GM10266 (cell line): ENCODE data around the gene KRTAP10-11.
"Not testable (repeated sequence)": the region's sequence is repeated elsewhere in the genome, so short reads cannot be mapped to it uniquely, and the experiment has no call there.

ENCODE experiments used
- DNase-seq: peaks from one replicate; pipeline ENCODE4 v3.0.0; 2012; ENCODE audit errors: extremely low spot score
- TF ChIP-seq, protein P1 (sequence below): IDR thresholded peaks from 2 replicates; pipeline ENCODE4 v1.5.1; 2012; ENCODE audit warnings: mild to moderate bottlenecking, low read depth; ENCODE audit not compliant: control insufficient read depth, insufficient read depth; ENCODE audit errors: missing control alignments

KRTAP10-11 gene

DNA sequence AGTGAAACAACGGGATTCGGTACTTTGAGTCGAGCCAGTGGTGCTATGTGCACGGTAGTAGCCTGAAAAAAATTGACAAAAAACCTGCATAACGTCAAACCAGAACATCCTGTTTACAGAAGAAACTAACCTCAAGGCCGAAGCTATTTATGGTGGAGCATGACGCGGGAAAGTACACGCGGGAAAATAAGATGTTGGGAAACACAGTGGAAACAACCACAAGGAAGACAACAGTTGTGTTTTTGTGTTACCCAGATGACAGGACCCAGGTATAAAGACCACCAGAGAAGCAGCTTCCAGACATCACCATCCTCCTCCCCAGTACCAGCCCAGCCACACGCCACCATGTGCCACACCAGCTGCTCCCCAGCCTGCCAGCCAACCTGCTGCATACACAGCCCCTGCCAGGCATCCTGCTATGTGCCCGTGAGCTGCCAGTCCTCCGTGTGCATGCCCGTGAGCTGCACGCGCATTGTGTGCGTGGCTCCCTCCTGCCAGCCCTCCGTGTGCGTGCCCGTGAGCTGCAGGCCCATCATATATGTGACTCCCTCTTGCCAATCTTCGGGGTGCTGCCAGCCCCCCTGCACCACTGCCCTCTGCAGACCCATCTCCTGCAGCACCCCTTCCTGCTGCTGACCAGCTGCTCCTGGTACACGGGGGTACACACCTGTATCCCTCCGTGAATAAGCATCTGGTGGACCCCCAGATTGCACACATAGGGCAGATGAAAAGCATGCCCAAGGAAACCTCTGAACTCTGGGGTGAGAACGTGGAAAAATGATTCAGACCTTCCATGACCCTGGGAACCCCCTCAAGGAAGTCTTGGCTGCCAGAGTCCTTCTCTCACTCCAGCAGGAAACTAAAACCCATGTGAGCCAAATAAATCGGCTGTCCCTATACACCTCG, 11.7 kb downstream of the KRTAP10-11 start, which contains the start of gene KRTAP12-3:
KRTAP12-3 (plus strand) TSS at position 298 of the 906 bp plus-strand sequence; CDS start at position 346, 48 bp downstream.
- TF ChIP-seq, protein P1, sequence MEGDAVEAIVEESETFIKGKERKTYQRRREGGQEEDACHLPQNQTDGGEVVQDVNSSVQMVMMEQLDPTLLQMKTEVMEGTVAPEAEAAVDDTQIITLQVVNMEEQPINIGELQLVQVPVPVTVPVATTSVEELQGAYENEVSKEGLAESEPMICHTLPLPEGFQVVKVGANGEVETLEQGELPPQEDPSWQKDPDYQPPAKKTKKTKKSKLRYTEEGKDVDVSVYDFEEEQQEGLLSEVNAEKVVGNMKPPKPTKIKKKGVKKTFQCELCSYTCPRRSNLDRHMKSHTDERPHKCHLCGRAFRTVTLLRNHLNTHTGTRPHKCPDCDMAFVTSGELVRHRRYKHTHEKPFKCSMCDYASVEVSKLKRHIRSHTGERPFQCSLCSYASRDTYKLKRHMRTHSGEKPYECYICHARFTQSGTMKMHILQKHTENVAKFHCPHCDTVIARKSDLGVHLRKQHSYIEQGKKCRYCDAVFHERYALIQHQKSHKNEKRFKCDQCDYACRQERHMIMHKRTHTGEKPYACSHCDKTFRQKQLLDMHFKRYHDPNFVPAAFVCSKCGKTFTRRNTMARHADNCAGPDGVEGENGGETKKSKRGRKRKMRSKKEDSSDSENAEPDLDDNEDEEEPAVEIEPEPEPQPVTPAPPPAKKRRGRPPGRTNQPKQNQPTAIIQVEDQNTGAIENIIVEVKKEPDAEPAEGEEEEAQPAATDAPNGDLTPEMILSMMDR = no peak
- DNase-seq = no peak

DNA sequence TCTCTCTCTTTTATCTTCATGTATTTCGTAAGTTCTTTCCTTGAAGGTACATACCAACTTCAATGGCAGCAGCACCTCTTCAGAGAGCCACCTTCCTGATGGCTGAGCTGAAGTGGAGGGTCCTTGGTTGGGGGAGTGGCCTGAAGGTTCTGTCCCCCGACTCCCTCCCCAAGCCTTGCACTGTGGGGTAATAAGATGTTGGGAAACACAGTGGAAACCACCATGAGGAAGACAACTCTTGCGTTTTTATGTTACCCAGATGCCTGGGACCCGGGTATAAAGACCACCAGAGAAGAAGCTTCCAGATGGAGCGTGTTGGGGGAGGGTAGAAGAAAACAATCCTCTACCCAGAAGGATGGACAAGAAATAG, 12.3 kb downstream of the KRTAP10-11 start:
- DNase-seq = no peak
- TF ChIP-seq, protein P1 = no peak

DNA sequence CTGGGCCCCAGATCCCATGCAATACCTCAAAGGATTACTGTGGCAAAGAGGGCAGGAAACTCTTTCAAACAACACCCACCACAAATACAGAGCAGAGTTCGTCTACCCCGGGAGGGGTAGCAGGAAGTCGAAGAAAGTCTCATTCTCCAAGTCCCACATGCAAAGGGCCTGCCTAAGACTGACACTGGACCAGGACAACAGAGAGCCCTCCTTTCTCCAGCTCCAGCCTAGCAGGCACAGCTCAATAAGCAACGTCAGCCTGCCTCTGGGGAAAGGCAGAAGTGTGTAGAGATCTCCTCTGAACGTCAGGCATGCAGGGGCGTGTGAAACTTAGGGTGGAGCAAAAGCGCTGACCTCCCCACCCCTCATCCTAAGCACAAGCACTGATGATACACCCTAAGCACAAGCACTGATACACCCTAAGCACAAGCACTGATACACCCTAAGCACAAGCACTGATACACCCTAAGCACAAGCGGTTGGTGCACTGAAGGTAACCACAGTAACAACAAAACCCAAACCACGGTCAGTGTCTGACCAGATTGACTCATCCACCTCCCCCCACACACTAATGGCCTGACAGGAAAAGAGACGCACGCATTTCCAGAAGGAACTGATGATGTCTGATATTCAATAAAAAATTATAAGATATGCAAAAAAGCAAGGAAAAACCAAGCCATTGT, 12.8 kb downstream of the KRTAP10-11 start:
- TF ChIP-seq, protein P1 = no peak
- no peak for DNase-seq

DNA sequence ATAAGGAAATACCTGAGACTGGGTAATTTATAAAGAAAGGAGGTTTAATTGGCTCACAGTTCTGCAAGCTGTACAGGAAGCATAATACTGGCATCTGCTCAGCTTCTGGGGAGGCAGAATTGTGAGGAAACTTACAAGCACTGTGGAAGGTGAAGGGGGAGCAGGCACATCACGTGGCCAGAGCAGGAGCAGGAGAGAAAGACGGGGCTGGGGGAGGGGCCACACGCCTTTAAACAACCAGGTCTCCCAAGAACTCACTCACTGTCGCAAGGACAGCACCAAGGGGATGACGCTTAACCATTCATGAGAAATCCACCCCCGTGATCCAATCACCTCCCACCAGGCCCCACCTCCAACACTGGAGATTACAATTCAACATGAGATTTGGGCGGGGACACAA, 15.4 kb downstream of the KRTAP10-11 start:
- DNase-seq = not testable (repeated sequence)

DNA sequence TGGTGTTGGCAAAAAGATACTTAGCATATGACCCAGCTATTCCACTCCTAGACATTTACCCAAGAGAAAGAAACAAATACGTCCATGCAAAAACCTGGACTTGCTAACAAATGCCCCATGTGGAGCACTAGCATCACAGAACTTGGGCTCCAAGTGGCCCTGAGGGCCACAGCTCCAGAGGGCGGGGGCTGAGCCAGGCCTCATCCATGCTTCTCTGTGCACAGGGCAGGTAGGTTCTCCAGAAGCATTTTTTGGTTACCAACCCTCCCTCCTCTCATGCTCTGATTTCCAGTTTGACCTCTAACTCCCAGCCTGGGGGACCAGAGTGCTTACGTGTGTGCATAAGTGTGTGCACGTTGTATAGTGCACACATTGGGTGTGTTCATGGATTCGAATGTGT, 18.5 kb downstream of the KRTAP10-11 start:
- DNase-seq = no peak
- TF ChIP-seq, protein P1 = no peak

DNA sequence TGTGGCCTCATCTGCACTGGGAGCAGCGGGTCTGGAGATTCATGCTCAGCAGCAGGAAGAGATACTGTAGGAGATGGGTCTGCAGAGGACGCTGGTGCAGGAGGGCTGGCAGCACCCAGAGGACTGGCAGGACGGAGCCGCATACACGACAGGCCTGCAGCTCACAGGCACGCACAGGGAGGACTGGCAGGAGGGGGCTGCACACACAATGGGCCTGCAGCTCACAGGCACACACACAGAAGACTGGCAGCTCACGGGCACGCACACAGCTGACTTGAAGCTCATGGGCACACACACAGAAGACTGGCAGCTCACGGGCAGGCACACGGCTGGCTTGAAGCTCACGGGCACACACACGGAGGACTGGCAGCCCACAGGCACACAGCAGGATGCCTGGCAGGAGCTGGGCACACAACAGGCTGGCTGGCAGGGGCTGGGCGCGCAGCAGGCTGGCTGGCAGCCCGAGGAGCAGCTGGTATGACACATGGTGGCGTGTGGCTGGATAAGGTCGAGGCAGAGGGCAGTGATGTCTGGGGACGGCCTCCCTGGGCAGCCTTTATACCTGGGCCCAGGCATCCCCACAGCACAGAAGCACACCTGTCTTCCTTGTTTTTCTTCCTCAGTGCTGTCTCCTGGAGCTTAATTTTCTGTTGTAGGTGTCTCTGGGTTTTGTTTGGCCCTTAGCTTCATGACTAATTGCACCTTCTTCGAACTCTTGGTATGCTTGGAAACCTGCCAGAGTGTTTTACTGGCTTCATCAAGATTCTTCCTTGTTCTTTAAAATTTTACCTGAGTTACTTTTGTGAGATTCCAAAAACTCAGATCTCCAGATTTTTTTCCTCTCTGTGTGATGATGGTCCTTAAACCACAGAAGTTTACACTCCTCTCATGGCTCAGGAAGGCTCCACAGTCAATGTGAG, 20.4 kb downstream of the KRTAP10-11 start, which contains the start of gene KRTAP12-2:
KRTAP12-2 (minus strand) TSS at position 527 of the 920 bp plus-strand sequence; CDS start at position 486, 41 bp downstream.
- DNase-seq = no peak
- TF ChIP-seq, protein P1 = no peak

DNA sequence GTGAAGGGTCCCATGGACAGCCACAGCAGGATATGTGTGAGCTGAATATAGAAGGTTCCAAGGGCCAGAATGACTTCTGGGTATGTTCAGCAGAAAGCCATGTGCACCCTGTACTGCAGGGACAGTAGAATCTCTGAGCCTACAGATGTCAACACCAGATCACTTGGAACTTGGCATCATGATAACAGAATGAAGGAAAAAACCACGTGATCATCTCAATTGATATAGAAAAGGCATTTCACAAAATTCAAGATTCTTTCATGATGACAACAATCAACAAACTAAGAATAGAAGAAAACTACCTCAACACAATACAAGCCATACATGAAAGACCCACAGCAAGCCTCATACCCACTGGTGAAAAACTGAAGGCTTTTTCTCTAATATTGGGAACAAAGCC, 21.4 kb downstream of the KRTAP10-11 start:
- no peak for DNase-seq
- TF ChIP-seq, protein P1 = no peak
